H9 (cell line): ENCODE measurements around the gene TNFAIP2. TPM values are rescaled to one million over a fixed set of nuclear protein-coding genes. Genes with fewer than 3 reads are reported as not detected.

ENCODE experiments used
- DNase-seq: peaks from one replicate; pipeline ENCODE4 v3.0.0-alpha.2; 2017
- H2AFZ ChIP-seq: one replicate; pipeline ENCODE4 v1.6.1; 2013; ENCODE audit warnings: mild to moderate bottlenecking, low read length, control low read depth, moderate library complexity
- H2AK5ac ChIP-seq: 2 replicates; pipeline ENCODE4 v1.6.1; 2013; ENCODE audit warnings: low read length, control low read depth, mixed read lengths; ENCODE audit not compliant: insufficient read length
- H2BK120ac ChIP-seq: one replicate; pipeline ENCODE4 v1.6.1; 2013; ENCODE audit warnings: low read depth, mild to moderate bottlenecking, low read length, control low read depth, inconsistent platforms; ENCODE audit not compliant: poor library complexity, severe bottlenecking
- H2BK12ac ChIP-seq: 2 replicates; pipeline ENCODE4 v1.6.1; 2013; ENCODE audit warnings: low read length, control low read depth, mixed read lengths, low read depth; ENCODE audit not compliant: insufficient read length
- H2BK15ac ChIP-seq: 2 replicates; pipeline ENCODE4 v1.6.1; 2013; ENCODE audit warnings: low read depth, low read length, control low read depth
- H2BK20ac ChIP-seq: one replicate; pipeline ENCODE4 v1.6.1; 2013; ENCODE audit warnings: low read depth, mild to moderate bottlenecking, low read length, control low read depth, inconsistent platforms; ENCODE audit not compliant: poor library complexity, severe bottlenecking
- H2BK5ac ChIP-seq: 2 replicates; pipeline ENCODE4 v1.6.1; 2013; ENCODE audit warnings: low read length, control low read depth, mixed read lengths; ENCODE audit not compliant: insufficient read length
- H3K14ac ChIP-seq: 2 replicates; pipeline ENCODE4 v1.6.1; 2013; ENCODE audit warnings: low read length, control low read depth; ENCODE audit not compliant: insufficient read depth
- H3K18ac ChIP-seq: 2 replicates; pipeline ENCODE4 v1.6.1; 2013; ENCODE audit warnings: low read depth, mild to moderate bottlenecking, mixed read lengths, low read length, control low read depth; ENCODE audit not compliant: insufficient read length
- H3K23ac ChIP-seq: 2 replicates; pipeline ENCODE4 v1.6.1; 2013; ENCODE audit warnings: low read length, control low read depth, mixed read lengths, low read depth; ENCODE audit not compliant: insufficient read length
- H3K23me2 ChIP-seq: 2 replicates; pipeline ENCODE4 v1.6.1; 2013; ENCODE audit warnings: low read depth, mild to moderate bottlenecking, mixed read lengths, low read length, control low read depth; ENCODE audit not compliant: insufficient read length, poor library complexity, severe bottlenecking
- H3K27ac ChIP-seq: 2 replicates; pipeline ENCODE4 v1.5.1; 2013; ENCODE audit warnings: low read length, control low read depth, mixed read lengths, low read depth; ENCODE audit not compliant: insufficient read length
- H3K27me3 ChIP-seq: 2 replicates; pipeline ENCODE4 v1.6.1; 2013; ENCODE audit warnings: low read length, control low read depth, inconsistent platforms; ENCODE audit not compliant: insufficient read depth
- H3K4ac ChIP-seq: 2 replicates; pipeline ENCODE4 v1.6.1; 2013; ENCODE audit warnings: low read depth, mild to moderate bottlenecking, control low read depth, inconsistent platforms, low read length, moderate library complexity
- H3K4me1 ChIP-seq: 2 replicates; pipeline ENCODE4 v1.6.1; 2013; ENCODE audit warnings: low read length, control low read depth, inconsistent platforms; ENCODE audit not compliant: insufficient read depth
- H3K4me2 ChIP-seq: 2 replicates; pipeline ENCODE4 v1.6.1; 2013; ENCODE audit warnings: low read length, control low read depth, mixed read lengths; ENCODE audit not compliant: insufficient read length, insufficient read depth
- H3K56ac ChIP-seq: 2 replicates; pipeline ENCODE4 v1.6.1; 2013; ENCODE audit warnings: low read depth, mild to moderate bottlenecking, mixed read lengths, low read length, control low read depth; ENCODE audit not compliant: insufficient read length
- H3K79me1 ChIP-seq: 2 replicates; pipeline ENCODE4 v1.6.1; 2013; ENCODE audit warnings: low read depth, mild to moderate bottlenecking, moderate library complexity, low read length, control low read depth, inconsistent platforms; ENCODE audit not compliant: insufficient read depth, poor library complexity, severe bottlenecking
- H3K79me2 ChIP-seq: 2 replicates; pipeline ENCODE4 v1.6.1; 2013; ENCODE audit warnings: low read length, control low read depth, inconsistent platforms; ENCODE audit not compliant: insufficient read depth
- H3K9ac ChIP-seq: 2 replicates; pipeline ENCODE4 v1.6.1; 2013; ENCODE audit warnings: low read length, control low read depth, mixed read lengths; ENCODE audit not compliant: insufficient read length; ENCODE audit errors: extremely low read depth
- H3K9me3 ChIP-seq: one replicate; pipeline ENCODE4 v1.6.1; 2013; ENCODE audit warnings: low read depth, low read length, inconsistent platforms; ENCODE audit not compliant: control insufficient read depth
- H3T11ph ChIP-seq: one replicate; pipeline ENCODE4 v1.6.1; 2013; ENCODE audit warnings: mild to moderate bottlenecking, low read length, control low read depth, inconsistent platforms
- H4K20me1 ChIP-seq: one replicate; pipeline ENCODE4 v1.6.1; 2013; ENCODE audit not compliant: control insufficient read depth, insufficient read length, insufficient read depth
- H4K5ac ChIP-seq: 2 replicates; pipeline ENCODE4 v1.6.1; 2013; ENCODE audit warnings: low read depth, mild to moderate bottlenecking, mixed read lengths, low read length, control low read depth; ENCODE audit not compliant: insufficient read length
- H4K8ac ChIP-seq: replicated peaks from 2 replicates; pipeline ENCODE4 v1.6.1; 2013; ENCODE audit warnings: low read length, control low read depth, mixed read lengths, low read depth; ENCODE audit not compliant: insufficient read length
- H4K91ac ChIP-seq: 2 replicates; pipeline ENCODE4 v1.6.1; 2013; ENCODE audit warnings: low read depth, mild to moderate bottlenecking, moderate library complexity, mixed read lengths, low read length, control low read depth; ENCODE audit not compliant: insufficient read length
- H3K27ac Mint-ChIP-seq, 3 experiments: 2 replicates in 2 of 3; 3 replicates in 1 of 3; pipeline ENCODE4 v1.8.0; 2020 to 2021; ENCODE audit warnings: mixed read lengths in 3 of 3, mild to moderate bottlenecking in 1 of 3, moderate library complexity in 1 of 3
- H3K27me3 Mint-ChIP-seq: 2 replicates; pipeline ENCODE4 v1.8.0; 2021; ENCODE audit warnings: low read depth, mild to moderate bottlenecking, moderate library complexity, mixed read lengths
- H3K36me3 Mint-ChIP-seq, 3 experiments: 2 replicates in 2 of 3; 3 replicates in 1 of 3; pipeline ENCODE4 v1.8.0; 2020 to 2021; ENCODE audit warnings: low read depth in 3 of 3, mixed read lengths in 3 of 3; ENCODE audit not compliant: insufficient read depth in 1 of 3
- H3K4me1 Mint-ChIP-seq, 2 experiments: 2 replicates each; pipeline ENCODE4 v1.8.0; 2020; ENCODE audit warnings: mixed read lengths in 2 of 2
- H3K4me3 Mint-ChIP-seq, 2 experiments: 2 replicates in 1 of 2; 3 replicates in 1 of 2; pipeline ENCODE4 v1.8.0; 2020 to 2021; ENCODE audit warnings: mild to moderate bottlenecking in 2 of 2, mixed read lengths in 2 of 2, moderate library complexity in 1 of 2
- H3K9me3 Mint-ChIP-seq, 2 experiments: 2 replicates in 1 of 2; 3 replicates in 1 of 2; pipeline ENCODE4 v1.8.0; 2020; ENCODE audit warnings: mild to moderate bottlenecking in 2 of 2, mixed read lengths in 2 of 2, moderate library complexity in 1 of 2
- CTCF ChIP-seq: fragments of 200-600 bp; sonication (generic); conservative IDR thresholded peaks from 3 replicates; pipeline ENCODE4 v1.8.0; 2021; ENCODE audit warnings: antibody characterized with exemption, mild to moderate bottlenecking
- WGBS: extraction: QIAGEN DNeasy Blood & Tissue Kit; methylation state at CpG from one replicate; pipeline ENCODE4 v1.1.7; 2013; ENCODE audit warnings: missing lambda C conversion rate, low lambda C conversion rate, mixed read lengths; ENCODE audit not compliant: insufficient read length; ENCODE audit errors: extremely low coverage; 5-methylcytosine and 5-hydroxymethylcytosine counted together
- total RNA-seq: library from RNA; stranded (reverse); gene quantifications from 2 replicates; pipeline ENCODE4 v1.2.1, GENCODE V29; 2021

Gene TNFAIP2
- total RNA-seq, 1 experiment from 2014 or later = 29.3 TPM

GRCh38 chr14:103140316-103141109 lies 17.3 kb downstream of the TNFAIP2 start:
- H2BK12ac ChIP-seq = no peak overlapping the region
- H4K20me1 ChIP-seq = no peaks in the 10 kb centered on the region
- no peak overlapping the region for H3K4me3 Mint-ChIP-seq
- no peak for TF ChIP-seq CTCF
- H2BK120ac ChIP-seq = no peak overlapping the region
- H3K18ac ChIP-seq = no peak overlapping the region
- no peak overlapping the region for H2BK5ac ChIP-seq
- no peak overlapping the region for H3K23ac ChIP-seq
- H3K36me3 Mint-ChIP-seq = peaks cover 0 to 8% (median 0%) of the 10 kb centered on the region in 3 experiments; a peak in 3 of 7 replicates
- H2BK15ac ChIP-seq = no peak overlapping the region
- H3K9ac ChIP-seq = no peak overlapping the region
- no peaks in the 10 kb centered on the region for H3K9me3 ChIP-seq
- H3K79me1 ChIP-seq = no peaks in the 10 kb centered on the region
- H4K91ac ChIP-seq = no peak overlapping the region
- no peak overlapping the region for H3K27ac ChIP-seq
- no peak overlapping the region for H2AK5ac ChIP-seq
- H2AFZ ChIP-seq = no peak overlapping the region
- no peak overlapping the region for H4K8ac ChIP-seq
- H3K4ac ChIP-seq = no peak overlapping the region
- H3K14ac ChIP-seq = no peak overlapping the region
- H3K23me2 ChIP-seq = peaks cover 8% of the 10 kb centered on the region
- H3K79me2 ChIP-seq = no peaks in the 10 kb centered on the region
- no peaks in the 10 kb centered on the region for H3K27me3 ChIP-seq
- no peak overlapping the region for H3K4me2 ChIP-seq
- H3K27me3 Mint-ChIP-seq = peaks cover 13% of the 10 kb centered on the region
- H3K56ac ChIP-seq = no peak overlapping the region
- H3K27ac Mint-ChIP-seq = peak overlapping the region in 1 of 3 experiments; percentile 44; a peak in 1 of 7 replicates
- H3T11ph ChIP-seq = no peak overlapping the region
- H4K5ac ChIP-seq = no peak overlapping the region
- no peak for DNase-seq
- no CpG with 5 or more reads among the region's 12 CpGs for WGBS
- no peak overlapping the region for H2BK20ac ChIP-seq
- H3K4me1 Mint-ChIP-seq = peaks cover 28 to 41% of the 10 kb centered on the region in 2 experiments
- no peaks in the 10 kb centered on the region; a peak in 2 of 5 replicates for H3K9me3 Mint-ChIP-seq
- H3K4me1 ChIP-seq = no peaks in the 10 kb centered on the region; the same call in 1 of the 2 replicates
